Esophagus (tissue), 2 donors: ENCODE data around the gene PALLD. TPM values are rescaled to one million over a fixed set of nuclear protein-coding genes. Genes with fewer than 3 reads are reported as not detected.

Experiments used
- H3K27ac ChIP-seq, 2 donors: one replicate each; pipeline ENCODE4 v1.5.1; 2013; ENCODE audit warnings: low read depth in 2 of 2, mild to moderate bottlenecking in 2 of 2, inconsistent platforms in 1 of 2, low read length in 1 of 2, moderate library complexity in 1 of 2
- H3K27me3 ChIP-seq, 2 donors: one replicate each; pipeline ENCODE4 v1.6.1; 2013; ENCODE audit warnings: low read length in 2 of 2, control low read depth in 1 of 2, mild to moderate bottlenecking in 1 of 2; ENCODE audit not compliant: insufficient read depth in 2 of 2, control insufficient read depth in 1 of 2
- H3K36me3 ChIP-seq, 2 donors: one replicate each; pipeline ENCODE4 v1.6.1; 2013; ENCODE audit warnings: low read length in 1 of 2; ENCODE audit not compliant: control insufficient read depth in 2 of 2, insufficient read depth in 2 of 2
- H3K4me1 ChIP-seq, 2 donors: one replicate each; pipeline ENCODE4 v1.6.1; 2013; ENCODE audit warnings: low read length in 1 of 2; ENCODE audit not compliant: control insufficient read depth in 2 of 2, insufficient read depth in 2 of 2
- H3K4me3 ChIP-seq, 2 donors: one replicate each; pipeline ENCODE4 v1.5.1; 2013; ENCODE audit warnings: low read length in 2 of 2, mild to moderate bottlenecking in 2 of 2, low read depth in 1 of 2, moderate library complexity in 1 of 2
- H3K9me3 ChIP-seq, 2 donors: one replicate each; pipeline ENCODE4 v1.6.1; 2013; ENCODE audit warnings: mild to moderate bottlenecking in 2 of 2, low read depth in 1 of 2, low read length in 1 of 2, moderate library complexity in 1 of 2; ENCODE audit not compliant: control insufficient read depth in 2 of 2, insufficient read depth in 1 of 2
- WGBS, 2 donors: extraction: QIAGEN DNeasy Blood & Tissue Kit; methylation state at CpG; one replicate each; pipeline ENCODE4 v1.1.7; 2013; 5-methylcytosine and 5-hydroxymethylcytosine counted together
- polyA plus RNA-seq, 2 donors: library from polyadenylated mRNA; stranded (reverse); fragments of 200-250 nt; gene quantifications; one replicate each; pipeline ENCODE4 v1.2.3, GENCODE V29; 2013
- donor health status: healthy with polysubstance abuse.
- donor health status: Bipolar disorder and iron deficiency.

PALLD gene
- polyA plus RNA-seq, 2 donors, result 34.7 to 101 TPM

- 58 to 59% methylated on average over 6 of the region's 6 CpGs for WGBS, 2 donors
- no peaks in the 10 kb centered on the region for H3K36me3 ChIP-seq
- H3K27me3 ChIP-seq, result no peaks in the 10 kb centered on the region
- no peak overlapping the region for H3K4me3 ChIP-seq
- H3K9me3 ChIP-seq, result no peaks in the 10 kb centered on the region
- no peak overlapping the region for H3K27ac ChIP-seq
- H3K4me1 ChIP-seq, result no peaks in the 10 kb centered on the region
These were observed 114.2 kb downstream of the PALLD start for GRCh38 chr4:168610911-168611530.

DNA sequence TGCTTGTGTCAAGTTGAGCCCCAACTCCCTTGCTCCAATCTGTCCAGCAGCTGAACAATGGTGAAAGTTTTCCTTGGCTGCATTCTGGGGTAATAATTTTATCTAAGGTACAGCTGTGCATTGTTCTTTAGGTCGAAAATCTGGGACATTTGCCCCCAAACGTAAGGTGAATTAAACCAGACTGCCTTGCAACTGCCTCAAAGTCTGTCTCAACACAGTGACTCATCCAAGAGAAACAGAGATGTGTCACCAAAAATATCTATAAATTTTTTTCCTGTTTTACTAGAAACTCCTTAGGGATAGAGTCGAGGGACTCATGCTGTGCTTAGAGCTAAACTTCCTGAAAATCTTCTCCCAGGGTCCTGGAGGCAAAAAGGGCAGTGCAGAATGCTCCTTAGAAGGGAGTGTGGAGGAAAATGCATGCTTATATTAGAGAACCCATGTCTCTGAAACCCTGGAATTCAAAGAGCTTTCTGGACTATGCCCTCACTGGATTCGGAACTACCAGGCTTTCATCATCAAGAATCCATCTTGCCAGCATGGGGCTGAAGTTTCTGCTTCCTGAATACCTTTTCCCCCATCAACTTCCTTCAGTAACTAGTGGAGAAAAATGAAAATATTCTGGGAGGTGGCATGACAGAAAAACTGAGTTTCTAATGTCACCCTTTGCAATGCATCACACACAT lies 115.7 kb downstream of the PALLD start:
- Histone ChIP-seq H3K9me3 (no peaks in the 10 kb centered on the region), H3K27me3 (no peaks in the 10 kb centered on the region), H3K36me3 (no peaks in the 10 kb centered on the region), H3K4me1 (no peaks in the 10 kb centered on the region), H3K4me3 (no peak overlapping the region), H3K27ac (no peak overlapping the region)
- 43 to 53% methylated on average over 4 of the region's 4 CpGs for WGBS, 2 donors

DNA sequence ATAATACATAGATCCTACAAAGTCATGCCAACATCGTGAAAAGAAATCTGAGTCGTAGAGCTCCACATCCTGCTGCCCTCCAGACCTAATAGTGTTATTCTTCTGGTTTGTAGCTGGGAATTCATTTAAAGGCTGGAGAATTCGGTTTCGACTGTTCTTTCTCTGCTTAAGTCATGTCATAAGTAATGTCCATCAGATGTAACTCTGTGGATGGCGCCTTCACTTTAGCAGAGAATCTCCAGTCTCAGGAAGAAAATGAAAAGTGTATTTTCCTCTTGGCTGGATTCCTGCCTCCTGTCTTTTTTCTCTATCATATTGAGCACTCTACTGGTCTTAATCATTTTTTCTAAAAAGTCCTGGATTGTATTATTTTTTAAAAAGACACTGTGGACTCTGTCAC lies 117.0 kb downstream of the PALLD start:
- Histone ChIP-seq H3K27ac (no peak overlapping the region), H3K9me3 (no peaks in the 10 kb centered on the region), H3K4me1 (no peaks in the 10 kb centered on the region), H3K4me3 (no peak overlapping the region), H3K36me3 (no peaks in the 10 kb centered on the region), H3K27me3 (no peaks in the 10 kb centered on the region)
- 91 to 93% methylated on average over 5 of the region's 5 CpGs for WGBS, 2 donors

DNA sequence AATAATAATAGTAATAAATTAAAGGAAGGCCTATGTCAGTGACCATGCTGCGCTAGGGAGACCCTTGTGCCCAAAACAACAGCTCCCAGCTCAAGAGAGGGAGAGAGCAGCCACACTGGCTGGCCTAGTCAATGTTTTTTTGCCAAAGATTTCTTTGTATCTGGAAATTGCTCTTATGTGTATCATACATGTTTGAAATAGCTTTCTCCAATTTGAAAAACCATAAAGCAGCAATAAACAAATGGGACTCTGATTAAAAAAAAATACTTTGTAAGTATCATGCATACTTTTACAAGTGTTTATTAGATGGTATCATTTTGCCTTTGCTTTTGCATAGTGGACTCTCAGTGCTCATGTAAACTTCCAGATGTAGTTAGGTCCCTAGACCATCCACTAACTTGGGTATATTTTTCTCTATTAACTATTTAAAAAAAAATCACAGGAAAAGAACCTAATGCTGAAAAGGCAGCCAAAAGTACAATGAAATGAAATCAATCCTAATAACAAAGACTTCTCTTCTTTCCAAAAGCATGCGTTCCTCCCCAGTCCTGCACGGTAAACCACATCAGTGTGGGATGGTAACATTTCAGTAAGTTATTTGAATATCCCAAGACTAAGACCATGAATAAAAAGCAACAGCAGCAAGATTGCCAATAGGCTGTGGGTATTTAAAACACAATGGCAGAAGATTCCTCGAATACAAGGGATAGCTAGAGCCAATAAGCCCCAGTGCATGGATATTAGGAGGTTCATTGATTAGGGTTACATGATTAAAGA lies 117.6 kb downstream of the PALLD start:
- H3K27me3 ChIP-seq, result no peaks in the 10 kb centered on the region
- H3K27ac ChIP-seq, result no peak overlapping the region
- no peaks in the 10 kb centered on the region for H3K36me3 ChIP-seq
- H3K9me3 ChIP-seq, result no peaks in the 10 kb centered on the region
- H3K4me1 ChIP-seq, result no peaks in the 10 kb centered on the region
- WGBS, 2 donors, result 90% methylated on average over 4 of the region's 4 CpGs
- H3K4me3 ChIP-seq, result no peak overlapping the region

- Histone ChIP-seq H3K4me3 (no peak overlapping the region), H3K27me3 (no peaks in the 10 kb centered on the region), H3K27ac (no peak overlapping the region), H3K4me1 (no peaks in the 10 kb centered on the region), H3K9me3 (no peaks in the 10 kb centered on the region), H3K36me3 (no peaks in the 10 kb centered on the region)
- WGBS, 2 donors, result 58 to 69% methylated on average over 5 of the region's 5 CpGs
These were observed 118.6 kb downstream of the PALLD start for GRCh38 chr4:168615294-168616065.

DNA sequence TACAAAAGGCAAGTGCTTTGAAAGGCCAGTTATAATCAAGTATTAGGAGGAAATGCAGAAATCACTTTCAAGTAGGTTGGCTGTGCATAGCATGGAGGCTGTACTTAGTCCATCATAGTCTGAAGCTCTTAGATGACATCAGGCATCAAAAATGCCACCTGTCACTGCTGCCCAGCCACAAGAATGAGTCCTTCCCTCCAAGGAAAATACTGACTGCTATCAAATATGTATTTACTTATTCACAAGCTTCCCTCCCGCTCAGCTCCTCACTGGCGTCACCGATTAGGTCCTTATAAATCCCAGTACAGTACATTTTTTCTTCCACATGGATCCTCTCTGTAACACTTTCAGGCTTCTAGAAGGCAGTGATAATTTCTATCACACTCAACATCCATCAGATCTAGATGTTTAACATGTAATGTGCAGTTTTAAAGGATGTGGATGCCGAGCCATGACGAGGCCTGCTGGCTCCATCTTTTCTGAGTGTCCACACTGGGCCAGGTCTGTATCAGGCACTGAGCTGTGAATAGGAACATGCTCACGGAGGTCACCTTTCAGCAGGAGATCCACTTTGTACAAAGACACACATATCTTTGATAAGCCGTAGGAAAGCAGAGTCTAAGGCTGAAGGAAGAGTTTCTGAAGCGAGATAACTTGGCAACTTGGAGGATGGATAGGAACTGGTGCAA lies 121.9 kb downstream of the PALLD start:
- no peak overlapping the region for H3K27ac ChIP-seq
- no peak overlapping the region for H3K4me3 ChIP-seq
- WGBS, 2 donors, result 90 to 93% methylated on average over 8 of the region's 8 CpGs
- no peaks in the 10 kb centered on the region for H3K36me3 ChIP-seq
- H3K9me3 ChIP-seq, result no peaks in the 10 kb centered on the region
- H3K27me3 ChIP-seq, result no peaks in the 10 kb centered on the region
- no peaks in the 10 kb centered on the region for H3K4me1 ChIP-seq

DNA sequence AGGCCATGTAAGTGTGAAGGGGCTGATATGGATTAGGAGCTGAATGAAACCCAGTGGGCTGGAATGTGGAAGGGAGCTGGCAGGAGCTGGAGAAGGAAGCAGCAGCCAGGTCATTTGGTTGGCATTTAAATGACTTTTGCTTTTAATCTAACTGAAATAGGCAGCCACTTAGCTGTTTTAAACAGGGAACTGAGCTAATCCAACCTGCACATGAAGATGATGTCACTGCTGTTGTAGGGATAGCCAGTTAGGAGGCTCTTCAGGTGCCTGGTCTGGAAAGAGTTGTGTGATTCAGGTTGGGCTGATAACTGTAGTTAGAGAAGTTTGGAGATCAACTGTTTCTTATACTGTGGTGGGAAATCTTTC lies 122.4 kb downstream of the PALLD start:
- Histone ChIP-seq H3K36me3 (no peaks in the 10 kb centered on the region), H3K4me3 (no peak overlapping the region), H3K4me1 (no peaks in the 10 kb centered on the region), H3K27me3 (no peaks in the 10 kb centered on the region), H3K27ac (no peak overlapping the region), H3K9me3 (no peaks in the 10 kb centered on the region)

DNA sequence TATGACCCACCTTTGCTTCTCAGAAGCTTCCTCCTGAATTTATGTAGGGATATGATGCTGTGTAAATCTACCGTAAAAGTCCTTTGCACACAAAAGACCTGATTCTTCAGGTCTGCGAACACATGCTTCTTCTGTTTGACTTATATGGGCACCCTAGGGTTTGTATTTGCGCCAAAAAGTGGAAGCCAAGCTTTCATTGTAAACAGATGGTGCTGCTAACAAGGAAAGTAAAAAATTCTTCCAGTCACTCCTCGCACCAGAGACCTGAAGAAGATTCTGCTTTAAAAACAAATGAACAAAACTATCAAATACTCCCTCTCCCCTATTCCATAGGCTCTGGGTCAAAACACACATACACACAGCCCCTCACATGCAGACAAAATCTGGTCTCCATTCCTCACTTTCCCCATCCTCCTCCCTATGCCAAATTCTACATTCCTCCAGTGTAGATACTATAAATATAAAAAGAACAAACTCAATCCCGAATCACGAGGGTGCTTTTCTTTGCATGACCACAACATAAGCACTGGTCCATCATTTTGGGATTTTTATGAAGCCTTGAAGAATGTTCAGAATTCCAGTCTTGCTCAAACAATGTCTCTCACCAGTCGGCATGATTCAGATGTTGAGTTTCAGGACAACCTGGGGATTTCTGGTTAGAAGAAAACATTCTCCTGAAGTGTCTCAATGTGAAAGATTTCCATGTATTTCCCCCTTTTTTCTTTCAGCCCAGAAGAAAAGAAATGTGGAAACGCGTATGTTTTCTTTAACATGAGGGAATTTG lies 125.1 kb downstream of the PALLD start:
- no peaks in the 10 kb centered on the region for H3K27me3 ChIP-seq
- H3K4me3 ChIP-seq, result no peak overlapping the region
- H3K27ac ChIP-seq, result no peak overlapping the region
- H3K9me3 ChIP-seq, result no peaks in the 10 kb centered on the region
- WGBS, 2 donors, result 82 to 87% methylated on average over 9 of the region's 9 CpGs
- no peaks in the 10 kb centered on the region for H3K36me3 ChIP-seq
- no peaks in the 10 kb centered on the region for H3K4me1 ChIP-seq
